GM21529 (cell line): ENCODE results near the gene SEMA3B.
A peak's percentile ranks its signal among the peaks of the same experiment; 100 is the strongest.
"Not testable (repeated sequence)": the region's sequence is repeated elsewhere in the genome, so short reads cannot be mapped to it uniquely, and the experiment has no call there.

Experiments used
- ATAC-seq: cut with Tn5 transposase; IDR thresholded peaks from one replicate; pipeline ENCODE4 v1.9.1; 2021; ENCODE audit not compliant: unreplicated experiment

The SEMA3B gene

GRCh38 chr3:50312041-50312440 lies 43.1 kb downstream of the SEMA3B start:
- ATAC-seq = not testable (repeated sequence)

- no peak for ATAC-seq
Measured at GRCh38 chr3:50314342-50314741, 45.4 kb downstream of the SEMA3B start.

- no peak for ATAC-seq
Measured at GRCh38 chr3:50314816-50315215, 45.9 kb downstream of the SEMA3B start.

GRCh38 chr3:50316657-50317242 lies 47.8 kb downstream of the SEMA3B start:
- no peak for ATAC-seq

- no peak for ATAC-seq
Measured at GRCh38 chr3:50317300-50317699, 48.4 kb downstream of the SEMA3B start.

GRCh38 chr3:50318163-50318562 lies 49.2 kb downstream of the SEMA3B start:
- ATAC-seq = no peak

GRCh38 chr3:50318615-50319014 lies 49.7 kb downstream of the SEMA3B start:
- no peak for ATAC-seq

- no peak for ATAC-seq
Measured at GRCh38 chr3:50319181-50319893, 50.4 kb downstream of the SEMA3B start.

GRCh38 chr3:50319894-50320625 lies 51.1 kb downstream of the SEMA3B start:
- ATAC-seq = no peak

- ATAC-seq = peak; percentile 46
Measured at GRCh38 chr3:50320853-50321335, 51.9 kb downstream of the SEMA3B start.

GRCh38 chr3:50321336-50322114 lies 52.6 kb downstream of the SEMA3B start:
- peak; percentile 77 for ATAC-seq

GRCh38 chr3:50322115-50322385 lies 53.1 kb downstream of the SEMA3B start:
- ATAC-seq = no peak

- ATAC-seq = no peak
Measured at GRCh38 chr3:50322386-50323091, 53.6 kb downstream of the SEMA3B start, which contains the start of gene HYAL2. TSS of gene HYAL2 (minus strand) at chr3:50322745. CDS start at chr3:50320489, 2,256 bp downstream.

GRCh38 chr3:50323092-50323600 lies 54.2 kb downstream of the SEMA3B start:
- ATAC-seq = no peak

GRCh38 chr3:50323614-50324199 lies 54.8 kb downstream of the SEMA3B start:
- no peak for ATAC-seq

- no peak for ATAC-seq
Measured at GRCh38 chr3:50324351-50325112, 55.6 kb downstream of the SEMA3B start.

GRCh38 chr3:50325113-50325480 lies 56.1 kb downstream of the SEMA3B start:
- ATAC-seq = no peak

GRCh38 chr3:50325497-50326181 lies 56.7 kb downstream of the SEMA3B start:
- ATAC-seq = no peak

- no peak for ATAC-seq
Measured at GRCh38 chr3:50326182-50326541, 57.2 kb downstream of the SEMA3B start.
